ENCODE measurements around the gene MICAL2. TPM values are rescaled to one million over a fixed set of nuclear protein-coding genes. Genes with fewer than 3 reads are reported as not detected.

MICAL2 gene
- total RNA-seq, 1 experiment from 2014 or later, result 37.4 TPM

- no peak for ATAC-seq
- intact Hi-C loops (cut with micrococcal nuclease), result no loop called here
- ChIA-PET POLR2A (interaction anchor here (2.4 kb wide), 1 partner anchor 8 kb away, joined by 6 read pairs; no protein-coding TSS in a partner anchor), CTCF (interaction anchor here (2.3 kb wide), 1 partner anchor 11 kb away, joined by 9 read pairs; no protein-coding TSS in a partner anchor), RAD21 (ENCODE audit: low non-redundant PET in 1 of 2, low total read pairs in 2 of 2, uncharacterized antibody in 2 of 2, unreplicated experiment in 2 of 2) (interaction anchor here in 1 of 2 experiments (0.7 kb wide), 1 partner anchor 910 kb away, joined by 3 read pairs; no protein-coding TSS in a partner anchor)
- TF ChIP-seq RAD21 (IDR thresholded peaks at IDR 0.05; ENCODE audit: low read depth) (no peak), ZFX (IDR thresholded peaks at IDR 0.05) (no peak), TCF7L2 (IDR thresholded peaks at IDR 0.05; ENCODE audit: borderline replicate concordance, extremely low read depth, insufficient read depth, insufficient read length) (no peak), ZNF274 (IDR thresholded peaks at IDR 0.05; ENCODE audit: low read depth, low read length) (no peak), ATF3 (IDR thresholded peaks at IDR 0.05) (no peak), ELF1 (IDR thresholded peaks at IDR 0.05; ENCODE audit: borderline replicate concordance, low read depth) (no peak), EGR1 (IDR thresholded peaks at IDR 0.05; ENCODE audit: low read depth) (no peak), MAX (IDR thresholded peaks at IDR 0.05) (no peak), POLR2AphosphoS5 (IDR thresholded peaks at IDR 0.05; ENCODE audit: low read depth, low read length) (no peak), JUND (IDR thresholded peaks at IDR 0.05) (no peak), CBX3 (IDR thresholded peaks at IDR 0.05; ENCODE audit: low read depth) (no peak), REST (IDR thresholded peaks at IDR 0.05; ENCODE audit: low read depth) (no peak), SIN3A (IDR thresholded peaks at IDR 0.05; ENCODE audit: low read depth) (no peak), CTCF (IDR thresholded peaks at IDR 0.05 in 2 of 3, conservative IDR thresholded peaks at IDR 0.05 in 1 of 3; ENCODE audit: borderline replicate concordance in 1 of 3, insufficient read depth in 1 of 3, low read depth in 2 of 3, low read length in 2 of 3) (no peak)
- H4K20me1 ChIP-seq (ENCODE audit: insufficient read depth), result no peaks in the 10 kb centered on the region
- no TSS peak for BruUV-seq (replicated peaks)
- no peak overlapping the region for H3K4me3 ChIP-seq (replicated peaks in 1 of 2; ENCODE audit: low read depth in 1 of 2, low read length in 2 of 2)
- H3K9me2 ChIP-seq (ENCODE audit: insufficient read depth), result no peaks in the 10 kb centered on the region
- no peaks in the 10 kb centered on the region for H3K9me3 ChIP-seq (ENCODE audit: control insufficient read depth in 1 of 2, insufficient read depth in 1 of 2, low read depth in 1 of 2, low read length in 2 of 2)
- H3K4me1 ChIP-seq (ENCODE audit: control insufficient read depth in 1 of 2, insufficient read depth in 2 of 2, low read length in 2 of 2), result no peaks in the 10 kb centered on the region; a peak in 1 of 4 replicates
- H3K27ac ChIP-seq (ENCODE audit: low read depth, low read length), result no peak overlapping the region
- no peak overlapping the region for H3K4me2 ChIP-seq (ENCODE audit: low read length)
- no peaks in the 10 kb centered on the region for H3K36me3 ChIP-seq (ENCODE audit: control insufficient read depth in 1 of 2, insufficient read depth in 2 of 2, low read length in 2 of 2)
- H2AFZ ChIP-seq (ENCODE audit: low read depth, low read length, poor library complexity, severe bottlenecking), result no peak overlapping the region
- no peak overlapping the region for H3K9ac ChIP-seq (ENCODE audit: low read length)
- H3K27me3 ChIP-seq (ENCODE audit: insufficient read depth, low read length), result no peaks in the 10 kb centered on the region
- DNase-seq (ENCODE audit: low read depth, low spot score), result no peak
- no peaks in the 10 kb centered on the region for H3K79me2 ChIP-seq (ENCODE audit: insufficient read depth, low read length)
Observed at GRCh38 chr11:12098601-12099000, 11.8 kb upstream of the MICAL2 start.

Data from HCT116 (cell line).